Left lung (tissue), 10 donors: ENCODE results near the gene NR2F1-AS1. TPM values are rescaled to one million over a fixed set of nuclear protein-coding genes. Genes with fewer than 3 reads are reported as not detected.

Experiments used
- ATAC-seq: fragments of 200-7000 bp; cut with Tn5 transposase; one replicate; pipeline ENCODE4 v1.9.1; 2020; ENCODE audit warnings: moderate library complexity
- DNase-seq, 4 donors: peaks; one replicate each; pipeline ENCODE4 v3.0.0-alpha.2; 2013 to 2020
- H3K27ac ChIP-seq, 2 donors: fragments of 200-600 bp; sonication (generic) in 1 of 2; one replicate each; pipeline versions ENCODE4 v1.5.0 to v1.8.0; 2020 to 2021
- H3K27me3 ChIP-seq, 2 donors: fragments of 200-600 bp; sonication (generic) in 1 of 2; one replicate each; pipeline versions ENCODE4 v1.5.0 to v1.8.0; 2020 to 2021
- H3K36me3 ChIP-seq, 2 donors: fragments of 200-600 bp; sonication (generic) in 1 of 2; one replicate each; pipeline versions ENCODE4 v1.5.0 to v1.8.0; 2020 to 2021
- H3K4me1 ChIP-seq, 2 donors: fragments of 200-600 bp; one replicate each; pipeline ENCODE4 v1.8.0; 2021
- H3K4me3 ChIP-seq, 2 donors: fragments of 200-600 bp; sonication (generic) in 1 of 2; one replicate each; pipeline versions ENCODE4 v1.5.0 to v1.8.0; 2020 to 2021; ENCODE audit warnings: mild to moderate bottlenecking in 1 of 2
- H3K9me3 ChIP-seq, 2 donors: fragments of 200-600 bp; sonication (generic) in 1 of 2; one replicate each; pipeline versions ENCODE4 v1.5.0 to v1.8.0; 2020 to 2021
- intact Hi-C, 2 donors: fragments of 100-400 bp; cut with DNase I; formaldehyde crosslinking; loops; one replicate each; pipeline versions ENCODE4 v1.11.2 to v1.14.2; 2022
- polyA plus RNA-seq, 6 donors: library from polyadenylated mRNA; unstranded; fragments of 120-200 nt; gene quantifications; one replicate each; pipeline ENCODE4 v1.2.1, GENCODE V29; 2013; ENCODE audit not compliant: insufficient read length in 6 of 6
- total RNA-seq, 2 donors: library from RNA; stranded (reverse); fragmentation: NEBNext Ultra II Directional; extraction: Animal tissue kit (Norgen Biotek cat#: 25700); gene quantifications; one replicate each; pipeline ENCODE4 v1.2.1, GENCODE V29; 2021
- TF ChIP-seq, protein P1 (sequence below), 2 donors: fragments of 200-600 bp; sonication (generic) in 1 of 2; IDR thresholded peaks; one replicate each; pipeline versions ENCODE4 v1.5.0 to v1.8.0; 2021; ENCODE audit warnings: antibody characterized with exemption in 2 of 2
- donor health status: DM: no; HTN: yes; CAD: no.
- donor health status: DM: no; HTN: no; CAD: no.

Gene NR2F1-AS1
- total and polyA plus RNA-seq, 8 donors: 10.5 to 66.3 (median 48.3) TPM

DNA sequence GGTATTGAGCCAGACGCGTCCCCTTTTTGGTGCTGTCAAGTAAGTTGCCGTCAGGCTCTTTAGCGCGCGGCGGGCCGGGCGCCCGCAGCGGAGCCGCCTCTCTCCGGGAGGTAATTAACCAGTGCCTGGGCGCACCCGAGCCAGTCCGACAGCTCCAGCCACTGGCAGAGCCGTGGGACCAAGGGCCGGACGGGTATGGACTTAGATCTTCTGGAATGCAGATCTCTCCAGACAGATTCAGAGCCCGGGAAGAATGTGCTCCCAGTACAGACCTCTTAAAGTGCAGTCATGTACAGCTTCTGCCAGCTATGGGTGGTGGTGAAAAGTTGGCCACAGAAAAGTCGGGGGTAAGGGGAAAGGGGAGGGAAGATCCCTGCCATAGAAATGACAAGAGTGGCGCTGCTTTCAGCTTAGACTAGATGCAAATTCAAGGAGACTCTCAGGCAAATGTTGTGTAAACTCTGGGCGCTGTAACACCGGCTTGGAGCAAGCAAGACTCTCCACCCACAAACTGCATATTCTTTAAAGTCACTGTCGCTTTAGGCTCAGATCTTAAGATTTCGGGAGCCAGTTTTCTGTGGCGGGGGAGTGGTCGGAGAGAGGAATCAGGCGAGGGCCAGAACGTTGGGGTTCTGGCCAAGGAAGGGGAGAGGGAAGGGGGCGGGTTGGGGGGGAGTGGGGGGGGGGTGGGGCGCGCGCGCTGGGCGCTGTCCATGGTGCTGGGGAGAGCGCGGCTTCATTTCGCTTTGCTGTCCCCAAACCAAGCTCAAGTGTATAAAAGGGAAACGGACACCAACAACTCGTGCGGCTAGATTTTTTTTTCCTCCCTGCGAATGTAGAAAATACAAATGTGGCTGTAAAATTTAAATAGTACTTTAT lies 31.2 kb upstream of the NR2F1-AS1 start:
- H3K36me3 ChIP-seq: no peaks in the 10 kb centered on the region
- no peaks in the 10 kb centered on the region for H3K9me3 ChIP-seq
- H3K27ac ChIP-seq: no peak overlapping the region
- no peak overlapping the region for H3K4me3 ChIP-seq
- intact Hi-C loops: no loop called here
- H3K27me3 ChIP-seq: peaks cover 69 to 92% of the 10 kb centered on the region in 2 donors
- peak; percentile 61 for ATAC-seq
- TF ChIP-seq, protein P1, sequence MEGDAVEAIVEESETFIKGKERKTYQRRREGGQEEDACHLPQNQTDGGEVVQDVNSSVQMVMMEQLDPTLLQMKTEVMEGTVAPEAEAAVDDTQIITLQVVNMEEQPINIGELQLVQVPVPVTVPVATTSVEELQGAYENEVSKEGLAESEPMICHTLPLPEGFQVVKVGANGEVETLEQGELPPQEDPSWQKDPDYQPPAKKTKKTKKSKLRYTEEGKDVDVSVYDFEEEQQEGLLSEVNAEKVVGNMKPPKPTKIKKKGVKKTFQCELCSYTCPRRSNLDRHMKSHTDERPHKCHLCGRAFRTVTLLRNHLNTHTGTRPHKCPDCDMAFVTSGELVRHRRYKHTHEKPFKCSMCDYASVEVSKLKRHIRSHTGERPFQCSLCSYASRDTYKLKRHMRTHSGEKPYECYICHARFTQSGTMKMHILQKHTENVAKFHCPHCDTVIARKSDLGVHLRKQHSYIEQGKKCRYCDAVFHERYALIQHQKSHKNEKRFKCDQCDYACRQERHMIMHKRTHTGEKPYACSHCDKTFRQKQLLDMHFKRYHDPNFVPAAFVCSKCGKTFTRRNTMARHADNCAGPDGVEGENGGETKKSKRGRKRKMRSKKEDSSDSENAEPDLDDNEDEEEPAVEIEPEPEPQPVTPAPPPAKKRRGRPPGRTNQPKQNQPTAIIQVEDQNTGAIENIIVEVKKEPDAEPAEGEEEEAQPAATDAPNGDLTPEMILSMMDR (IDR thresholded peaks at IDR 0.05): no peak
- H3K4me1 ChIP-seq: peaks cover 0 to 4% of the 10 kb centered on the region in 2 donors
- peak in 2 of 4 donors; percentile 55 to 68 for DNase-seq

DNA sequence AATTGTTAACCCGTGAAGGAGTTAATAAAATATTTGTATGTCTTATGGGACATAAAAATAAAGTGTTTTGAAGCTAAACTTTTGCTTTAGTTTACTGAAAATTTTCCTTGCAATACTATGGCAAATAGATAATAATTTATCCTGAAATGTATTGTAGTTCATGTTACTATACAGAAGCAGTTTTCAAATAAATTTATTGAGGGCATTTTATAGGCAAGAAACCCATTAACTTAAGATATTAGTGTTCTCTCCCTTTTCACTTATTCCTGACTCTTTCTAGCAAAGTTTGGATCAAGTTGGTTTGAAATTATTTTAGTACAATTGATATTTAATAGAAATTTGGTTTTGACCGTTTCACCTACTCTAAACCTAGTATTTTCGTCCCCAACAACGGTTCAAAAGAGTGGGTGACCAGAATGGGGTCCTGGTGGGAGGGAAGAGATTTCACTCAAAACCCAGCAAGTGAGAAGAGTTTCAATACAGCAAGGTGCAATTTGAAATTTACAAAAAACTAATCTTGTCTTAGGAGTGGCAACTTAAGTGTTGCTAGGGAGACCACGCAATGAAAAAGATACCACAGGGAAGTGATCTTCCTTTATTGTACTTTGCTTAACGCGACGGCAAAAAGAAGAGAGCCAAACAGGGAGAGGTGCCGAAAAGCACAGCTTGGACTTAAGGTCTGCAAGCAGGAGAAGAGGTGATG lies 30.4 kb upstream of the NR2F1-AS1 start:
- no peak overlapping the region for H3K4me3 ChIP-seq
- no peak for ATAC-seq
- no peak for DNase-seq
- H3K4me1 ChIP-seq: peaks cover 0 to 4% of the 10 kb centered on the region in 2 donors
- peaks cover 77 to 100% of the 10 kb centered on the region in 2 donors for H3K27me3 ChIP-seq
- H3K9me3 ChIP-seq: no peaks in the 10 kb centered on the region
- intact Hi-C loops: no loop called here
- no peaks in the 10 kb centered on the region for H3K36me3 ChIP-seq
- H3K27ac ChIP-seq: no peak overlapping the region
- TF ChIP-seq, protein P1 (IDR thresholded peaks at IDR 0.05): no peak

DNA sequence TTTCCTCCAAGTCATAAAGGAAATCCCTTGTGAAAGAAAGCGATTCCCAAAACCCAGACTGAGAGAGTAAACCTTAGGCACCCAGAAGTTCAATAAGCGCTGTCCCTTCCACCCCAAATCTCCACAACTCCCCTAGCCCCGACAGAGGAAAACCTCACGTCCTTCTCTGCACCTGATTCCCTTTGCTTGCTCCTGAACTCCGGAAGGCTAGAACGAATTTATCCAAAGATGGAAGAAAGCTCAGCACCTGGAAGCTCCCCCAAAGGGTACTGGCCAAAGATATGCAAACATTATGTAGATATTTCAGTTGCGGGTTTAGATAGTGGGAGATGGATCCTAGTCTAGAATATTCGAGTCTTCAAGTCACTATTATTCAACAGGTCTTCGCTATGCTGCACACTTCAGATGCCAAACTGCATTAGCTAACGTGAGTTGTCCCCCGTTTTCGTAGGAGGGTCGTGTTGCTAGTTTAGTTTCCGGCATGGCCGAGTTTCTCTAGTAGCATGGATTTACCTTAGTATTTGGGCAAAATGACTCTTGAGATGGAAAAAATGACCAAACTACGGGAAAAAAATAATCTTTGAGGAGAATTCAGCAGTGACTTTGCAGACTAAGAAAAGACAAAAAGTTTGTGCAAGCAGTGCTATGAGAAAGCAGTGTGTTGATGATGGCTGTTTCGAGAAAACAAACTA lies 29.7 kb upstream of the NR2F1-AS1 start:
- Histone ChIP-seq H3K27me3 (peaks cover 79 to 100% of the 10 kb centered on the region in 2 donors), H3K27ac (no peak overlapping the region), H3K4me1 (peaks cover 0 to 4% of the 10 kb centered on the region in 2 donors), H3K36me3 (no peaks in the 10 kb centered on the region), H3K9me3 (no peaks in the 10 kb centered on the region), H3K4me3 (no peak overlapping the region)
- intact Hi-C loops: no loop called here
- ATAC-seq: no peak
- TF ChIP-seq, protein P1 (IDR thresholded peaks at IDR 0.05): no peak
- no peak for DNase-seq

DNA sequence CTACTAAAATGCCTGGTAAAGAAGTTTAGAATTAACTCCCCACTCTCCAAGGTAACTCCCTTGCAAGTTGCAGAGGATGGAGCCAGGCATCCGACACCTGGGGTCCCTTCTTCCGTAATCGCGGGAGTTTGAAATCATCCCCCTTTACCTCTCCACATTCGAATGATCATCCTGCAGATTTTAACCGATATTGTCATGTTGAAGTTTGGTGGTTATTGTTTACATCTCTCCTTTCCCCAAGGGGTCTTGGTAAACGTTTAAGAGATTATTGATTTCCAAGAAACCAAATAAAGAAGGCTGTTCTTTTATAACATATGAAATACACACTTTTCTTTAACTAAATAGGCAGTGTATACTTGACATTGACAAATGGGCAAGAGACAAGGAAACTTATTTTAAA lies 28.7 kb upstream of the NR2F1-AS1 start:
- Histone ChIP-seq H3K36me3 (no peaks in the 10 kb centered on the region), H3K4me3 (no peak overlapping the region), H3K27me3 (peaks cover 84 to 100% of the 10 kb centered on the region in 2 donors), H3K27ac (no peak overlapping the region), H3K4me1 (peaks cover 0 to 4% of the 10 kb centered on the region in 2 donors), H3K9me3 (no peaks in the 10 kb centered on the region)
- ATAC-seq (no peak), DNase-seq (no peak)
- TF ChIP-seq, protein P1 (IDR thresholded peaks at IDR 0.05): no peak
- intact Hi-C loops: loop anchor here in 1 of 2 donors (10.0 kb wide), 1 partner anchor 305 kb away; no protein-coding TSS in a partner anchor
